Smooth muscle cell (in vitro differentiated cells): ENCODE measurements around the gene OST4. TPM values are rescaled to one million over a fixed set of nuclear protein-coding genes. Genes with fewer than 3 reads are reported as not detected.

Source experiments
- DNase-seq: peaks from one replicate; lab custom pipeline; 2025; ENCODE audit not compliant: unreplicated experiment; lab: John Stamatoyannopoulos, UW
- H2AFZ ChIP-seq: fragments of 200-600 bp; sonication (generic); 2 replicates; pipeline ENCODE4 v1.6.0; 2016; ENCODE audit warnings: antibody characterized with exemption, low read depth, mild to moderate bottlenecking
- H3F3A ChIP-seq: fragments of 200-600 bp; sonication (generic); 2 replicates; pipeline ENCODE4 v1.6.0; 2017; ENCODE audit warnings: antibody characterized with exemption, low read depth
- H3K27ac ChIP-seq: fragments of 200-600 bp; sonication (generic); 2 replicates; pipeline ENCODE4 v1.5.1; 2016; ENCODE audit warnings: low read depth, mild to moderate bottlenecking
- H3K27me3 ChIP-seq: fragments of 200-600 bp; sonication (generic); 2 replicates; pipeline ENCODE4 v1.6.1; 2016; ENCODE audit warnings: low read depth, mild to moderate bottlenecking
- H3K36me3 ChIP-seq: fragments of 200-600 bp; sonication (generic); 2 replicates; pipeline ENCODE4 v1.5.1; 2016; ENCODE audit warnings: low read depth
- H3K4me1 ChIP-seq: fragments of 200-600 bp; sonication (generic); 2 replicates; pipeline ENCODE4 v1.5.1; 2016; ENCODE audit warnings: low read depth
- H3K4me2 ChIP-seq: fragments of 200-600 bp; sonication (generic); 2 replicates; pipeline ENCODE4 v1.6.0; 2016; ENCODE audit warnings: mild to moderate bottlenecking
- H3K4me3 ChIP-seq: fragments of 200-600 bp; sonication (generic); 2 replicates; pipeline ENCODE4 v1.5.1; 2016; ENCODE audit warnings: mild to moderate bottlenecking
- H3K79me2 ChIP-seq: fragments of 200-600 bp; sonication (generic); 2 replicates; pipeline ENCODE4 v1.6.0; 2016; ENCODE audit warnings: low read depth, mild to moderate bottlenecking
- H3K9ac ChIP-seq: fragments of 200-600 bp; sonication (generic); 2 replicates; pipeline ENCODE4 v1.6.0; 2016; ENCODE audit warnings: low read depth
- H3K9me3 ChIP-seq: fragments of 200-600 bp; sonication (generic); replicated peaks from 2 replicates; pipeline ENCODE4 v1.5.1; 2016; ENCODE audit warnings: low read depth
- H4K20me1 ChIP-seq: fragments of 200-600 bp; sonication (generic); 2 replicates; pipeline ENCODE4 v1.6.0; 2016; ENCODE audit warnings: low read depth
- WGBS: methylation state at CpG from one replicate; pipeline ENCODE4 v1.1.7; 2016; ENCODE audit warnings: low lambda C conversion rate; 5-methylcytosine and 5-hydroxymethylcytosine counted together
- polyA plus RNA-seq: library from polyadenylated mRNA; unstranded; fragments of >200 nt; fragmentation: Nextera tagmentation; extraction: Ambion mirVana; gene quantifications from 2 replicates; pipeline ENCODE4 v1.2.1, GENCODE V29; 2016
- total RNA-seq: library from RNA; depleted of rRNA; stranded (reverse); fragments of >200 nt; gene quantifications from 2 replicates; pipeline ENCODE4 v1.2.3, GENCODE V29; 2014
- TF ChIP-seq, protein P1 (sequence below): fragments of 200-600 bp; sonication (generic); IDR thresholded peaks from 2 replicates; pipeline ENCODE4 v1.5.1; 2017; ENCODE audit warnings: borderline replicate concordance, mild to moderate bottlenecking, antibody characterized with exemption; ENCODE audit not compliant: insufficient read depth, poor library complexity, severe bottlenecking

Gene OST4
- total and polyA plus RNA-seq, 2 experiments from 2014 or later, result 848 to 1,292 TPM

DNA sequence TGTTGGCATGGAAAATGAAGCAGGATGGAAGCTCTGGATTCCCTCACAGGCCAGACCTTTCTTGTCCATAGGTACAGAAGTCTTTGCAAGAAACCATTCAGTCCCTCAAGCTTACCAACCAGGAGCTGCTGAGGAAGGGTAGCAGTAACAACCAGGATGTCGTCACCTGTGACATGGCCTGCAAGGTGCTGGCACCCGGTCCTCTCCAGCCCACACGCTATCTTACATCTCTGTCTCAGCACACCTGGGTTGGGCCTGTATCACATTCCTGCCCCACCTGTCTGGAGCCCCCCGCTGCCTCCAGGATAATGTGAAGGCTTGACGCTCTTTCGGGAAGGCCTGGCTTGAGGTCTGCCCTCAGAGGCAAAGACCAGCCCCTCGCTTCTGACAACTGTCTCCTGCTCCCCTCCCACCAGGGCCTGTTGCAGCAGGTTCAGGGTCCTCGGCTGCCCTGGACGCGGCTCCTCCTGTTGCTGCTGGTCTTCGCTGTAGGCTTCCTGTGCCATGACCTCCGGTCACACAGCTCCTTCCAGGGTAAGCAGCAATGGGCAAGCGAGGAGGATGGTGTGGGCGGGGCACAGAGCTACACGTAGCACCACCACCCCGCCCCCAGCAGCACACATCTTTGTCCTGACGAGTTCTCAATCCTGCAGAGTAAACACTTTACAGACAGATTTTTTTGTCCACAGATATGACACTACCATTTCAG lies 32.7 kb downstream of the OST4 start:
- no peak overlapping the region for H3K4me3 ChIP-seq
- no peak overlapping the region for H3K4me2 ChIP-seq
- no peaks in the 10 kb centered on the region for H3K4me1 ChIP-seq
- H3K27me3 ChIP-seq, result no peaks in the 10 kb centered on the region
- peaks cover 37% of the 10 kb centered on the region for H3F3A ChIP-seq
- no peak overlapping the region for H3K9ac ChIP-seq
- H3K36me3 ChIP-seq, result peaks cover 8% of the 10 kb centered on the region
- H3K79me2 ChIP-seq, result peaks cover 25% of the 10 kb centered on the region
- no peak for DNase-seq
- H3K27ac ChIP-seq, result no peak overlapping the region
- no peak overlapping the region for H2AFZ ChIP-seq
- 93% methylated on average over 17 of the region's 17 CpGs for WGBS
- TF ChIP-seq, protein P1, sequence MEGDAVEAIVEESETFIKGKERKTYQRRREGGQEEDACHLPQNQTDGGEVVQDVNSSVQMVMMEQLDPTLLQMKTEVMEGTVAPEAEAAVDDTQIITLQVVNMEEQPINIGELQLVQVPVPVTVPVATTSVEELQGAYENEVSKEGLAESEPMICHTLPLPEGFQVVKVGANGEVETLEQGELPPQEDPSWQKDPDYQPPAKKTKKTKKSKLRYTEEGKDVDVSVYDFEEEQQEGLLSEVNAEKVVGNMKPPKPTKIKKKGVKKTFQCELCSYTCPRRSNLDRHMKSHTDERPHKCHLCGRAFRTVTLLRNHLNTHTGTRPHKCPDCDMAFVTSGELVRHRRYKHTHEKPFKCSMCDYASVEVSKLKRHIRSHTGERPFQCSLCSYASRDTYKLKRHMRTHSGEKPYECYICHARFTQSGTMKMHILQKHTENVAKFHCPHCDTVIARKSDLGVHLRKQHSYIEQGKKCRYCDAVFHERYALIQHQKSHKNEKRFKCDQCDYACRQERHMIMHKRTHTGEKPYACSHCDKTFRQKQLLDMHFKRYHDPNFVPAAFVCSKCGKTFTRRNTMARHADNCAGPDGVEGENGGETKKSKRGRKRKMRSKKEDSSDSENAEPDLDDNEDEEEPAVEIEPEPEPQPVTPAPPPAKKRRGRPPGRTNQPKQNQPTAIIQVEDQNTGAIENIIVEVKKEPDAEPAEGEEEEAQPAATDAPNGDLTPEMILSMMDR, result no peak
- H3K9me3 ChIP-seq, result no peaks in the 10 kb centered on the region
- peaks cover 76% of the 10 kb centered on the region for H4K20me1 ChIP-seq

DNA sequence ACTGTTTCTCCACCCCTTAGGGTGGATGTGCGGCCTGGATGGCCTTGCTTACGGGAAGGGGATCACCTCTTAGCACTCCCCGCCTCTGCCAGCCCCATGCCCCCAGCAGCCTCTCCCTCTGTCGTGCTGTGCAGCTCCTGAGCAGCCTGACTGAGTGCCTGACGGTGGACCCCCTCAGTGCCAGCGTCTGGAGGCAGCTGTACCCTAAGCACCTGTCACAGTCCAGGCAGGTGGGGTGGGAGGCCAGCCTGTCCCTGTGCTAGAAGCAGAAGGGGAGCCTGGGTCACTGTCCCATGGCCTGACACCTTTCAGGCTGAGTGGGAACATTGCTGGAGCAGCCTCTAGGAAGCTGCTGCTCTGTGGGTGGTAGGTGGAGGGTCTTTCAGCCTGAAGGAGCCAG lies 33.4 kb downstream of the OST4 start:
- no peak for DNase-seq
- Histone ChIP-seq H2AFZ (no peak overlapping the region), H4K20me1 (peaks cover 76% of the 10 kb centered on the region), H3K9ac (no peak overlapping the region), H3K4me3 (no peak overlapping the region), H3K27ac (no peak overlapping the region), H3K4me2 (no peak overlapping the region), H3K9me3 (no peaks in the 10 kb centered on the region), H3K36me3 (peaks cover 8% of the 10 kb centered on the region), H3K27me3 (no peaks in the 10 kb centered on the region), H3F3A (peaks cover 36% of the 10 kb centered on the region), H3K4me1 (no peaks in the 10 kb centered on the region), H3K79me2 (peaks cover 33% of the 10 kb centered on the region)
- WGBS, result 97% methylated on average over 6 of the region's 6 CpGs
- TF ChIP-seq, protein P1, result no peak

DNA sequence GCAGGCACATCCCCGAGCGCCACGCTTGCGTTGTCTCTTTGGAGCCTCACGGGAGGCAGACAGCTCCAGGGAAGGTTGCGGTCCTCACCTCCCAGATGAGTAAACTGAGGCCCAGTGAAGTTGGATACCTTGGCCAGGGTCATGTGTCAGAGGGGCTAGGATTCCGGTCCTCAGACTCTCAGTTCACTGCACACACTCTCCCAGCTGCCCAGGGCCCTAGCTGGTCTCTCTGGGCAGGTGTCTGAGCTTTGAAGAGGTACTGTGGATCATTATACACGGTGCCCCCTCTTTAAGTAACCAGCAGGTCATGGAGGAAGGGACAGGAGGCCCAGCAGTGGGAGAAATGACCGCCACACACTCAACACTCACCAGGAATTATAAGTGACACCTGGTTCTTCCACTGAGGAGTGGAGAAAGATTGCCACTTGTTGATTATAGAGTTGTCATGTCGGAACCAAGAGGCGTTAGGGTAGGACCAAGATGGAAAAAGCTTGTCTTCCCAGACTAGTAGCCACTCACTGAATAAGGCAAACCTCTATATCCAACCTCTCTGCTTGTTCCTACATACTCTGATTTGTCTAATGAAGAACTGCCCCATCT lies 38.1 kb downstream of the OST4 start:
- H3F3A ChIP-seq, result peaks cover 12% of the 10 kb centered on the region
- no peak overlapping the region for H2AFZ ChIP-seq
- H3K27me3 ChIP-seq, result no peaks in the 10 kb centered on the region
- 20% methylated on average over 11 of the region's 11 CpGs for WGBS
- H3K27ac ChIP-seq, result peak overlapping the region; percentile 61
- DNase-seq, result no peak
- H4K20me1 ChIP-seq, result peaks cover 49% of the 10 kb centered on the region
- no peaks in the 10 kb centered on the region for H3K4me1 ChIP-seq
- H3K4me2 ChIP-seq, result peak overlapping the region; percentile 95
- peaks cover 8% of the 10 kb centered on the region for H3K36me3 ChIP-seq
- peak overlapping the region; percentile 97 for H3K9ac ChIP-seq
- peak overlapping the region; percentile 95 for H3K4me3 ChIP-seq
- H3K79me2 ChIP-seq, result peaks cover 44% of the 10 kb centered on the region
- H3K9me3 ChIP-seq, result no peaks in the 10 kb centered on the region
- TF ChIP-seq, protein P1, result no peak
